ENCODE data around the gene COPB2.

DNA sequence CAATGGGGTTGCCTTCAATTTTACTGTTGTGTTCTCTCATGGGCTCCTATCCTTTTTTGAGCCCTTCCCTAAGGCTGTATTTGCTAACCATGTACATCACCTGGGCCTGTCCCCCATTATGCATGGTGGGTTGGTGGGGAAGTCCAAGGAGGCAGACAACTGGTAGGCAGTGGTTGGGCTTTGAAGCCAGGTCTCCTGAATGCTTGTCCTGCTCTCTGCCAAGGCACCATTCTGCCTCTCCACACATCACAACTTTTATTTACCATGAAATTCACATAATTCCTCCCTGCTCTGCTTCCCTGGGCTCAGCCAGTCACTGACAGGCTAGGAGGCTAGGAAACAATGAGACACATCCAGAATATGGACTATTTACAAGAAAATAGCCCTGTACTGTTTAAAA lies 41.0 kb upstream of the COPB2 start:
- no peak for TF ChIP-seq CTCF (IDR thresholded peaks at IDR 0.05 in 4 of 5, conservative IDR thresholded peaks at IDR 0.05 in 1 of 5)
- TF ChIP-seq POLR2A (IDR thresholded peaks at IDR 0.05) = no peak

All from gastrocnemius medialis (tissue), 4 donors.